ENCODE results near the gene GAS6.

DNA sequence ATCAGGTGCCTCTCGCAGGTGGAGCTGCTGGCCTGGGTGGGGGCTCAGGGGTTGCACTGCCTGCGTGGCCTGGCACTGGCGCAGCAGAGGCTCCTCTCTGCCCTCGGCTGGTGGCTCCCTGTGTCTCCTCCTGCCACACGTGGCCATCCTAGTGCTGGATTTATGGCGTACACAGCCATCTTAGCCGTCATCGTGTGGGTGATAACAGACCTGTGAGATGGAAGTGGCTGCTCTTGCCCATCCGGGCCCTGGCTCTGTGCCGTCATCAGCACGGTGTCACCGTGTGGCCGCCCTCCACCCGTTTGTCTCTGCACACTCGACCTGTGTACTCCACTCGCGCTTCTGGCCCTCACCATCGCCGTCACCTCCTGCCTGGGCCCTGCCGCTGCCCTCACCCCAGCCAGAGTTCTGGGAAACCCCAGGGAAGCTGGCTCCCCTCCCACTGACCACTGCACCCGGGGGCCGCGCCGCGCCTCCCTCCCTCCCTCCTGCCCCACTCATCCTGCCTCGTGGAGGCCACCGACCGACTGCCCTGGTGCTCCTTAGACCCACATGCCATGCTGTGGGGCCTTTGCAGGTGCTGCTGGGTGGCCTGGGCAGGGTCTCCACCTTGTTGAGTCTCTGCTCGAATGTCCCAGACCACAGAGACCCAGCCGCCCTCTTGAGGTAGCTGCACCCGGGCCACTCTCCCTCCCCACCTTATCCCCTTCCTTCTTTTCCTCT lies 75.3 kb downstream of the GAS6 start:
- TF ChIP-seq CTCF (IDR thresholded peaks at IDR 0.05; ENCODE audit: insufficient read depth, low read length, poor library complexity, severe bottlenecking): no peak
- no peak for TF ChIP-seq EZH2phosphoT487 (conservative IDR thresholded peaks at IDR 0.05; ENCODE audit: low read length)

All from SU-DHL-6 (cell line).